HL-60/S4 treated with phorbol 12-myristate 13-acetate at 8.2 ng/mL for 4 days and 3 days (cell line): ENCODE measurements around the gene DCD.

Experiments
- in situ Hi-C: fragments of 300-500 bp; cut with MboI; formaldehyde crosslinking; loops from 2 replicates; pipeline ENCODE4 v1.15.0; 2022; ENCODE audit warnings: low sequenced_read_pairs

DCD gene

DNA sequence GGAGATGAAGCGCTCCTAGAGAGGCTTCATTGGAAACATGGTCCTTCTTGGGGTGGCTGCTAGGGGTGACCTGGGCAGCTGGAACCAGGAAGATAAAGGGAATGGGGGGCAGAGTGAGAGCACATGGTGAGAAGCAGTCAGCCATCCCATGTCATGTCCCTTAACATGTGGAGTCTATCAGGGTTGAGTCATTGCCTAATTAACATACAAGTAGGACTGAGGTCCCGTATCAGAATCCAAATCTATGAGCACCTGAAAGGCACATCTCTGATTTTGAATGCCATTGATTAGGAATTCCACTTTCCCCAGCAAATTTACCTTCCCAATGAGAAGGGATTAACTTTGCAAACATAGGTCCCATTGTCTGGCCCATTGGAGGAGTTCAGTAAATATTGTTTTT is 39.4 kb downstream of the DCD start:
- in situ Hi-C loops: no loop called here

DNA sequence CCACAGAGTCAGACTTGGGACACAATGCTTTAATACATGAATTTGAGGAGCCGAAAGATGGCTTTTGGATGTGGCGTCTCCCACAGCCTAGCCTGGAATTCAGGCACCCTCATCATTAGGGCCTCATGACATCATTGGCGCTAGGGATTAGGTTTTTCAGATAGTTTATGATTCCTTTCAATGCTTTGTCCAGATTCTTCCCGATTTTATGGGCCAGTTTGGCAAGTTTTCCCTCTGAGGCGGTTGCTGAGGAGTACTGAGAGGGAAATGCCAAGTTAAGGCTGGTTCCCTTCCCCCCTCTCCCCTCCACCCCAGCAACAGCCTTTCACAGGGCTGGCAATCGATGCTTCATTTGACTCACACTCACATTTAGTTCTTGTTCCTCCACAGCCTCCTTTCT is 40.0 kb downstream of the DCD start:
- in situ Hi-C loops: no loop called here

DNA sequence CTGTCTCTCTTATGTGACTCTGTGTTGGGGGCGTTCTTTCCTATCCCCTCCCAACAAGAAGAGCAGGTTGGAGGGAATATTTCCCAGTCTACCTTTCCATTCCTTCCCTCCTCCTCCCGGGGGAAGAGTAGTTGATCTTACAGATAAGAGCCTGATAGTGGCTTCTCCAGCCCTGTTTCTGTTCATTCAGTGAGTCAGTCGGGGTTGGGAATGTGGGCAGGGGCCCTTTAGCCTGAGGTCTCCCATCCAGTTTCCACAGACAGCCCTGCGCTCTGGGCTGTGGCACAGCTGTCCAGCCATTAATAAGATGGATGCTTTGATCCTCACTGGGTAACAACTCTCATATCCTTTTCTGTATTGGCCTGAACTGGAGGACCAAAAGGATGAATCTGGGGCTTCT is 41.6 kb downstream of the DCD start:
- in situ Hi-C loops: no loop called here

DNA sequence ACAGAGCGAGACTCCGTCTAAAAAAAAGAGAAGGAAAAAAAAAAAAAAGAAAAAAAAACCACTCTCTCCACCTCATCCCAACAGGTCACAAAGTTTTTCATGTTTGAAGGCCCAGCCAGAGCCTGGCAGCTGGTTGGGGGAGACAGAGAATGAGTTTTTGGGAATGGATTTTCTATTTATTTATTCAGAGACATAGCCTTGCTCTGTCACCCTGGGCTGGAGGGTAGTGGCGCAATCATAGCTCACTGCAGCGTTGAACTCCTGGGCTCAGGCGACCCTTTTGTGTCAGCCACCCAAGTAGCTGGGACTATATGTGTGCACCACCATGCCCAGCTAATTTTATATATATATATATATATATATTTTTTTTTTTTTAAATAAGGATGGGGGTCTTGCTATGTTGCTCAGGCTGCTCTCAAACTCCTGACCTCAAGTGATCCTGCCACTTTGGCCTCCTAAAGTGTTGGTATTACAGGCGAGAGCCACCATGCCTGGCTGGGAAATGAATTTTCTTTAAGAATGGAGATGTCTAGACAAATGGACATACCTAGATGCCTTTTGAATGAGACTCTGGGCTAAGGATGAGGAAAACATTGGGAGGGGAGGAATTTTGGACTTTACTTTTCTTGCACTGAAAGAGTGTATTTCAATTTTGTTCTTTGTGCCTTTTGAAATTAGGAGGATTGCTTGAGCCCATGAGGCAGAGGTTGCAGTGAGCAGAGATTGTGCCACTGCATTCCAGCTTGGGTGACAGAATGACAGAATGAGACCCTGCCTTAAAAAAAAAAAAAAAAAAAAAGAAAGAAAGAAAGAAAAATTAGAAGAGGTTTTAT is 42.8 kb downstream of the DCD start:
- in situ Hi-C loops: no loop called here

DNA sequence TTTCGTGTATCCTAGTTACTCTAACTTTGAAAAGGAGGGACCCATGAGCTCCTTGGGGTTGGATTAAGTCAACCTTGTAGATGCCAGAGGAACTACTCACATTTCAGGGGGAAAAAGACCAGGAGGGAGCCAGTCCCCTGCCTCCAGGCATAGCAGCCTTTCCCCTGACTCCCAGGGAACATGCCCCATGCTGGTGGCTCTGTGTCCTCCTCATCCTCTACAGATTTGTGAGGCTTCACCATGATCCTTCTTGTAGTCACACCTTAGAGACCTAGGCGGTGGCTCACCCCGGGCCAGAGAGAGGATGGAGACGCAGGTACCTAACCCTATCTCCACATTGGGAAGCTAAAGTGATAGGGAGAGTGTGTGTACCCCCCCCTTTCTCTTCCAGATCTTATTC is 43.7 kb downstream of the DCD start:
- in situ Hi-C loops: no loop called here

- in situ Hi-C loops: no loop called here
These were observed 44.3 kb downstream of the DCD start for GRCh38 chr12:54603872-54604271.

DNA sequence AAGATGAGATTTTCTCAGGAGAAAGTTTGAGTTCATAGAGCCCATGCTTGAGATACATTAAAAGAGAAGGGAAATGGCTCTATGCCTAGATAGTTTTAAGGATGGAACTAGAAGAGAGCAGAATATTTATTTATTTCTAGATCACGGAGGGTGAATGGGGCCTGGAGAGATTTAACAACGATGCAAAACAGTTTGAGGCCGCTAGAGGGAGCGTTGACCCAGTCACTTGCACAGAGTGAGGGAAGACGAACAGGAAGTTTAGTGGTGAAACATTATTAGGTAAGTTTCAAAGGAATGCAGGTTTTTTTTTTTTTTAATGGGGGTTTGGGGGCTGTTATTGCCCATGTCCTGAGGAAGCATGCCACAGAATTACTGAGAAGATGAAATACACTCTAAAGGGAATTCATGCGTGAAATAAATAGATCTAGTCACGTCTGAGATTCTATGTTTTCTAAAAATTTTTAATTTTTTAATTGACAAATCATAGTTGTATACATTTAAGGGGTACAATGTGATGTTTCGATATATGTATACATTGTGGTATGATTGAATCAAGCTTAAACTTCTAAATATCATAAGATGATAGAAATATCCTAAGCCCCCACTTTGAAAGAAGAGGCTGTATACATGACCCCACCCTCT is 44.9 kb downstream of the DCD start:
- in situ Hi-C loops: no loop called here

GRCh38 chr12:54602661-54603060 is 45.5 kb downstream of the DCD start:
- in situ Hi-C loops: no loop called here

- in situ Hi-C loops: no loop called here
These were observed 46.3 kb downstream of the DCD start for GRCh38 chr12:54601841-54602240.

GRCh38 chr12:54598970-54599369 is 49.2 kb downstream of the DCD start:
- in situ Hi-C loops: no loop called here

DNA sequence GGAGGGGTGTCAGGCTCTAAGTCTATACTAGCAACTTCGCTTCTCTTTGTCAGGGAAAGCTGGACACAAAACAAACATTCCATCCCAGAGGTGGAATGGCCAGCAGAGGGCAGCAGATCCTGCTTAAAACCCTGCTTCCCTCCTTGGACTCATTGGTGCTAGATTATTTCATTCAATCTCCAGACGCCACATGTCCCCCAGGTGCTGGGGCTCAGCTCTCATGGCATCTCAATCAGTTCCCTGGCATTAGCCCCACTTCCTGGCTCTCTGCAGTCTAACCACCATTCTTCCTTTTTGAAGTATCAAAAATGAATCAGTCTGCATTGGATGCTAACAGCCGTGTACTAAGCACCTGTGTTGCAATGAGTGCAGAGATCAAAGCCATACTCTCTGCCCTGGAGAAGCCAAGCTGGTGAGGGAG is 51.6 kb downstream of the DCD start:
- in situ Hi-C loops: no loop called here

GRCh38 chr12:54595471-54595870 is 52.7 kb downstream of the DCD start:
- in situ Hi-C loops: no loop called here
